NOMO-1 treated with dmso at 0.1 percent for 144 hours (cell line): ENCODE results near the gene BSN.

ENCODE experiments used
- DNase-seq: peaks from one replicate; lab custom pipeline; 2025; ENCODE audit not compliant: unreplicated experiment; lab: John Stamatoyannopoulos, UW

BSN gene

DNA sequence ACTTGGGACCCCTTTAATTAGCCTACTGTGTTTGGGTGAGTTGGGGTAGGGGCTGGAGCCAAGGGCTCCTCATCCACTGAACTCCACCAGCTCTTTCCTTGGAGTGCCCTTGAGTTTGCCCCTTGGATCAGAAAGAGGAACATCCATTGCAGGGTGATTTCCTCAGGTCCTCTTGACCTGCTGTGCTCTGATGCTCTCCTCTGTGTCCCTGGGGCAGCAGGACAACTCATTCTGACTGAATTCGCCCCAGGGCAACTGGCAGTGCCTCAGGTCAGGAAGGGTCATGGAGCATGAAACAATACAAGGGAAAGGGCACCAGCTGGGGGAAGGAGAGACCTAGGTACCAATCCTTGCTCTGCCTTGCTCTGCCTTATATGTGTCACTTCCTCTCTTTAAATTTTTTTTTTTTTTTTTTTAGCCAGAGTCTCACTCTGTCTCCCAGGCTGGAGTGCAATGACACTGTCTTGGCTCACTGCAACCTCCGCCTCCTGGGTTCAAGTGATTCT lies 47.8 kb downstream of the BSN start:
- DNase-seq: no peak

DNA sequence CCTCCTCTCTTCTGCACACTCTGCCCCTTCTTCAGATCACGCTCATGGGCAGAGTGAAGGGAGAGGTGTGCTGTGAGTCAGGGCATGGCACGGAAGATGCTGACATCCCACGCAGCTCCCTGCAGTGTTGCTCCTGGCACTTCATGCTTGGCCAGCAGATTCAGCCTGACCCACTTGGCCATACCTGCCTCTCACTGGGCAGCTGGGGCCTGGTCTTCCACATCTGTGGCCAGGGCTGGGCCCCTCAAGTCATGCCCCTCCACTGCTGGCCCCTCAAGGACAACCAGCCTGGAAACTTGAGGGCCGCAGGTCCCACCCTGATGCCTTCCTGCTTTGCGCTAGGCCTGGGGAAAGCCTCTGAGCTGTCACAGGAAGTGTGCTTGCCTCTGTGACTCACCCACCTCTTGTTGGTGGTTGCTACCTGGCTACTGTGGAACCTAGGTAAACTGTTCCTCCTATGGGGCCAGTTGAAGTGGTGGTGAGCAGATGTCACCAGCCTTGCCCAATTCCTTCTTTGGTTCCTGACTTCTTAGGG lies 48.7 kb downstream of the BSN start:
- DNase-seq: no peak

DNA sequence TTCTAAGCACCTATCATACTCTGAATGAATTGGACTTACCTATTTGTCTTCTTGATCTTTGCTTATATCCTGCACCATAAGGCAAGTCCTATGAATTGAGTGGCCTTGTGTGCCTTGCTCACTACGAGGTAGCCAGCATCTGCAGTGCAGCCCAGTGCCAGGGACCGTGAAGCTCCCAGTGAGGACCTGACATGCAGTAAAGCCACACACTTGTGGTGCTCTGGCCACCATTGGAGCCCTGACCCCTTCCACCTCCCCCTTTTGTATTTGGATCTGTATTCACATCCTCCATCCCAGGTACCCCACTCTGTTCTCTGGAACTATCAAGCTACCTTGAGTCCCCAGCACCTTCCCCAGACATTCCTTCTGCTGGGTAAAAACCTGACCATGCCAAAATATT lies 52.1 kb downstream of the BSN start:
- DNase-seq: no peak

DNA sequence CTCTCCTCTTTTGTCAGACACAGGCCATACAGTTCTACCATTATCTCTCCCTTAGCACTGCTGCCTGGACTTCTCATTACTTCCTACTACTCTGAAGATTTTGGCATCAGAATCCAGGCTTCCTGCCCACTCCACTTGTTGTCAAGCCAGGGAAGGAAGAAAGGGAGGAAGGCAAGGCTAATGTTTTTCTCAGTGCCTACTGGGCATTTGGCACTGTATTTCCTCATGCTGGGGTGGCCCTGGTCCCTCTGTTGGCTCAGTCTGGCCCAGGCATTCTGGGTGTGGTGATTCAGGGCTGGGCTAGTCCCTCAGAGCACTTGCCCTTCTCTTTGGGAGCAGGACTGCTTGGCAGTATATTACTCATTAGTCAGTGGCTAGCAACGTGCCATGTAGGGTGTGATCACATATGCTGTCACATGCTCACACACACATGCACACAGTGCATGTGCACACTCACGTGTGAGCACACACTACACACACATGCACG lies 52.9 kb downstream of the BSN start:
- DNase-seq: no peak

DNA sequence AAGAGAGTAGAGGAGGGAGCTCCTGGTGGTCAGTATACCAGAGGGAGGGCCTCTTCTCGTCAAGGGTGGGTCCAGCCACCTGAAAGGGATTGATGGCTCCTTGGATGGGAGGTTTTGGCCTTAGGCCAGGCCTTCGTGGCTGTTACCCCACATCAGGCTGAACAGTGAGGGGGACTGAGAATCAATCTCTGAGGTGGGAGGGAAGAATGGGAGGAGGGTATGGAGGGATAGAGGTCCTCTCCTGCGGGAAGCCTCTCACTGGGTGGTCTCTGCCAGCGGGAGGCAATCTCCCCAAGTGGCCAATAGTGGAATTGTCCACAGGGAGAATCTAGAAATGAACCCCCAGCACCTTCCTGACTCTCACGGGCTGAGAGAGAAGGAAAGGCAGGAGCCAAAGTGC lies 53.5 kb downstream of the BSN start:
- no peak for DNase-seq

DNA sequence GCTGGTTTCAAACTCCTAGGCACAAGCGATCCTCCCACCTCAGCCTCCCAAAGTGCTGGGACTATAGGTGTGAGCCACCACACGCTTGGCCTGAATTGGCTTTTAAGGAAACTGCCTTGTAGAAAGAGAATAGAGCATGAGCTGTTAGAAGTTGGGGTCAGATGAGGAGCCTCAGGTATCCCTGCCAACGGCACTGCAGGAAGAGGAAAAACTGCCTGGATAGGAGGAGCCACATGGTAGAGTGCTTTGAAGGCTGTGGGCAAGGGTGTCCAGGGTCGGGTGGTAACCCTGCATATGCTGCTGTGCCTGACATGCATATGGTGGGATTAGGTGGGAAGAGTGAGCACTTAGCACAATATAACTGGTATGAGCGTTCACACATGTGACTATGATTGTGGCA lies 55.0 kb downstream of the BSN start:
- no peak for DNase-seq

DNA sequence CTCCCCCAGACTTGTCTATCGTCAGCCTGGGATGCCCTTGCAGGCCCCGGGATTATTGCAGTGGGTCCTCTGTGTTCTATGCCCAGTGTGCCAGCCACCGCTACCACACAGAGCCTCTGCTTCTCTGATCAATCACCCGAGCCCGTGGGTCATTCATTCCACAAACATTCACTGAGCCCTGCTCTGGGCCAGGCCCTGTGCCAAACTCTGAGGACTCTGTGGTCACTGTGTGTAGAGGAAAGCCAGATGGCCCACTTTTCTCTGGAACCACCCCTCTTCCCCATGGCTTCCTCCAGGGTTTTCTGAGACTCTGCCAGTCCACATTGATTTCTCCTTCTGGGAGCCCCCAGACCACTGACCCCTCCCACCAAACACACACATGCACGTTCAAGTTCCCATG lies 55.5 kb downstream of the BSN start:
- DNase-seq: no peak

DNA sequence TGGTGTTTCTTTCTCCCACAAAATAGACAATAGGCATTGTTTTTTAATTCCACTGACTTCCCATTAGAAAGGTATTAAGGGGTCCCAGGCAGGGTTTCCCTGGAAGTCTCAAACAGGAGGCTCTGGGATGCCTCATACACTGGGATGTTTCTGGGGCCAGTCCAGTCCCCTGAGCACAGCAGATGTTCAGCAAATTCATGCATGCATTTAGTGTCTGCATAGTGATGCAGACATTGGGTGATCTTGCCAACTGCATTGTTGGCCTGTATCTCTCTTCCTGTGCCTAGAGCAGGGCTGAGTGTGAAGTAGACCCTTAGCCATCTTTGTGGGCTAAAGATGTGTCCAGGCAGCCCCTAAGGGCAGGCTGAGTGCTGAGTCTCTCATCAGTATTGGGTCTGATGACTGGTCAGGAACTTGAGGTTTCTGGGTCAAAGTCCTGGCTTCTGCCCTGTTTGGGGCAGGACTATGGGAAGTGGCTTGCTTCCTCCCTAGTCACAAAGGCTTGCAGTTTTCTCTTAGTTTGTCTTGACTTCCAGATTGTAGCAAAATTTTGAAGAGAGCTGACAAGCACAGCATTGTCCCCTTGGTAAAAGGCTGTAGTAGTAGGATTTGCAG lies 56.5 kb downstream of the BSN start:
- no peak for DNase-seq

DNA sequence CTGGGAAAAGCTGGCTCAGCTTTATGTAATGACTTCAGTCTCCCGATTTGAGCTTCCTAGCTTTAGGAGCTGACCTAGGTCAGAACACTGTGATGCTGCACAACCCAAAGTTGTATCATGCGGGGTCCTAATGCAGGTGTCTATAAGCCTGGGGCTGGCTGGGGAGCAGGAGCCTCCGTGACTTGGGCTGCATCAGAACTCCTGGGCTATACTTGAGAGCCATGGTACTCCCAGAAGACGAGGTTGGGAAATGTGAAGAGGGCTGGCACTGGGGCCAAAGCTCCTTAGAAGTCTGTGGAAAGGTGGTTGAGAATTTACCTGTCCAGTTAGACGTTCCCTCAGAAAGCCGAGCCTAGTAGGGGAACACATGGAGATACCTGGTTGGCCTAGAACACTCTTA lies 57.0 kb downstream of the BSN start:
- DNase-seq: no peak

DNA sequence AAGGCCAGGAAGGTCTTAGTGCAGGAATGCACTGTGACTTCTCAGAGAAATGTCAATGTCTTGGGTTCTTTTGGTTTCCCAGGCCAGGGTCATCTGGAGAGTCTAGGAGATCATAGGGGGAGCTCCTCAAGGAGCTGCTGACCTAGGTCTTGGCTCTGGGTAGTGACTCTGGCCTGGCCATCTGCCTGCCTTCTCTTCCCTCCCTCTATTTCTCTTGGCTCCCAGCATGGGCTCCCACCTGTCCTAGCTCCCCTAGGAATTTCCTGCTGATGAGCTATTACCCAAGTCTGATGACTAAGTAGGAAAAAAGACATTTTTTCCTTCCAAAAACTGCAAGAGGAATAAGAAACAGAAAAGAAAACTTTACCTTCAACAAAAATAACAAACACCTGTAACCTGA lies 57.4 kb downstream of the BSN start:
- DNase-seq: no peak

DNA sequence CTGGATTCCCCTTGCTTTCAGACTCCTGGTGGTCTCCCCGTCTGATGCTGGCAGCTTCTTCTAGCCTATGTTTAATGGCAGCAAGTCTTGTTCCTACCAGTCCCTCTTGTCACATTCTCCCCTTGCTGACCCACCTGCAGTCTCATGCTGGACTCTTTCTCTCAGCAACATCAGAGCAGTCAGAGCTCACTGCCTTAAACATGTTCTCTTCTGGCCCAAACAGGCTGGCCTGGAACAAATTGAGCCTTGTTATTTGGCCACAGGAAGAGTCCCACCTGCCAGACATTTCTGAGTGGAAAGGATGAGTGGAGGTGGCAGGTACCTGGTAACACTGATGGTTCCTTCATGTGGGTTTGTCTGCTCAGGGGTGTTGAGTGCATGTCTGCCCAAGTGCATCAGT lies 60.7 kb downstream of the BSN start:
- DNase-seq: no peak

DNA sequence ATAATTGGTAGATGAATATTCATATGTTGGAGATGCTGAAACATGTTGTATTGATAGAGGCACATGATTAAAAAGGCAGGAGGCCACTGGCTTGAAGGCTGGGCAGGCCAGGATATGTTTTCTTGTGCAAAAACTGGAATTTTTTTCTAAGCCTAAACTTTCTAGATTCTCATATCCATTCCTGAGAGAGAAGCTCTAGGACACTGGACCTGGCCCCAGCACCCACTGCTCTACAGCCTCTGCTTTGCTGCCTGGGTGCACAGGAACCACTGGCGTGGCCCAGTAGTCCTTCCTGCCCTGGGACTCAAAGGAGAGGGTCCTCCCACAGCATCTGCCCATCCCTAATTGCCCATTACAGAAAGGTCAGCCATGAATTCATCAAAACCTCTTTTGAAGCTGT lies 61.8 kb downstream of the BSN start:
- no peak for DNase-seq

DNA sequence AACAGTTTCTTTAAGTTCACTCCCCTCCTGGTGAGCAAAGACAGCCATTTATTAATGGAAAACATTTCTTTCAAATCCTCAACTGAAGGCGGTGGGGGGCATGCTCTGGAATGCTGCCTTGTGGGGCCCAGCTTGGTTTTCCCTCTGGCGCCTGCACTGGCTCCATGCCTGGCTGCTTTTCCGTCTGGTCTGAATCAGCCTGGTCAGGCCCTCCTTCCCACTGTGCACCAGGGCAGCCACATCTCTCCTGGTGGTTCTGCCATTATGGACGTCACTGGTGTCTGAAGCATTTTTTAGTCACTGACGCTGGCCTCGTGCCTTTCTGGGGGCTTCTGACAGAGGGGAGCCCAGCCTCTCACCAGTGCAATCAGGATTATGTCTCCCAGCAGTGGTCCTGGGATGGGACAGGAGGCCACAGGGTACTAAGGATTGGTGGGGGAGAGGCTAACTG lies 62.2 kb downstream of the BSN start:
- DNase-seq: no peak

DNA sequence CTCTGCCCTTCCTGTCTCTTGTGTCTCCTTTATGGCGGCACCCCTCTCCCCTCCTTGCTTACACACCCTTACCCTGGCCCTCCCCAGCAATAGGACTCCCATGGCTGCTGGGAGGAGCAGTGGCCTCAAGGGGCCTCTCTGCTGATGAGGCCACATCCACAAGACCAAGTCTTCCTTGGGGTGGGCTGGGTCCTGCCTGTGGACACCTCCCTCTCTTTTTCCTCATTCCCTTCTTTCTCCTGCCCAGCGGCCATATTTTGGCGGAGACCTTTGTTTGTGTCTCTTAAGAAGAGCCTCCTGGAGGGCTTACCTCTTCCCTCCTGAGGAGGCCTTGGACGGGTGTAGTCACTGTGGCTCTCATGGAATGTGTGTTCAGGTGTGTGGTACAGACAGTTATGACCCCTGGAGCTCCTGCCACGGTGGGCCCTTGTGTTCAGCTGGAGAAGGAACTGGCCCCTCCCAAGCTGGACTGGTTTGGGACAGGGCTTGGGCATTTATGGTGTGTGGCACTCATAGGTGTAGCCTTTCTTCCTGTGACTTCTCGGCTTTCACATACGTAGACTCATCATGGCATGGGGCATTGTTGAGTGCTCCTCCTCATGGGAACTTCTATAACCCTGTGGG lies 63.2 kb downstream of the BSN start:
- no peak for DNase-seq

DNA sequence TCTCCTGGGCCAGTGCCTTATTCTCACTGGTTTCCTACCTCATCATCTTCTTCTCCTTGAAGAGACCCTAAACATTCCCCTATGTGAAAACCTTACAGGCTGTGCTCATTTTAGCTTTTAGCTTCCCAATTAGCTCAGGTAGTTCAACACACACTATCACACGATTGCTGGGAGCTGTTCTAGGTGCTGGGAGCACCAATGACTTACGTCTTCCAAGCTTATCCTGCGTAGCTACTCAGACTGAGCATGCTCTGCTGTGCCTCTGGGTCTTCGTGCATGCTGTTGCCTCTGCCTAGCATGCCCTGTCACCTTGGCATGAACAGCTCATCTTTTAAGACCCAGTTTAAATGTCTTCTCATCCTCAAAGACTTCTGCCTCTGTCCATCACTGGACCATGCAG lies 64.1 kb downstream of the BSN start:
- no peak for DNase-seq

DNA sequence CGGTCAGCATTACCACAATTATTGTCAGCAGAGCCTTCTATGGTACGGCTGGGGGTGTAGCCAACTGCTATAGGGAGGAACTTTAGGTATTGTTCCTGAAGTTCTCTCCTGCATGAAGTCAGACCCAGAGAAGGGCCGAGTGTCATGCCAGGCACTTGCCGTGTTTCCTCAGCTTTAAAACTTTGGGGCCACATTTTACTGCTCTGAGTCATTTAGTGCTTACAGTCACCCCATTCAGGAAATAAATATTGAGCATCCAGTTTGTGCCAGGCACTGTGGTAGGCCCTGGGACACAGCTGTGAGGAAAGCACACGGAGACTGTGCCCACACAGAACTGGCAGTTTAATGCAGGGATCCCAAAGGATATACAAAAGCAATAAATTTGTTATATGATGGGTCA lies 65.4 kb downstream of the BSN start:
- no peak for DNase-seq

DNA sequence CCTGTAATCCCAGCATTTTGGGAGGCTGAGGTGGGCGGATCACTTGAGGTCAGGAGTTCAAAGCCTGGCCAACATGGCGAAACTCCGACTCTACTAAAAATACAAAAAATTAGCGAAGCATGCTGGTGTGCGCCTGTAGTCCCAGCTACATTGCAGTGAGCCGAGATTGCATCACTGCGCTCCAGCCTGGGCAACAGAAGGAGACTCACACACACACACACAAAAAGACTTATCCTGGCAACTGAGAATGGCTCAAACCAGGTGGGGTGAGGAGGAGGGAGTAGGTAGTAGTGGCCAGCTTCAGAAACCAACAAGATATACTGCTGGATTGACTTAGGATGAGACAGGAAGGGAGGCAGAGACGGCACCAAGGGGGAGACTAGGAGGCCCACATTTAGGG lies 66.5 kb downstream of the BSN start:
- no peak for DNase-seq

DNA sequence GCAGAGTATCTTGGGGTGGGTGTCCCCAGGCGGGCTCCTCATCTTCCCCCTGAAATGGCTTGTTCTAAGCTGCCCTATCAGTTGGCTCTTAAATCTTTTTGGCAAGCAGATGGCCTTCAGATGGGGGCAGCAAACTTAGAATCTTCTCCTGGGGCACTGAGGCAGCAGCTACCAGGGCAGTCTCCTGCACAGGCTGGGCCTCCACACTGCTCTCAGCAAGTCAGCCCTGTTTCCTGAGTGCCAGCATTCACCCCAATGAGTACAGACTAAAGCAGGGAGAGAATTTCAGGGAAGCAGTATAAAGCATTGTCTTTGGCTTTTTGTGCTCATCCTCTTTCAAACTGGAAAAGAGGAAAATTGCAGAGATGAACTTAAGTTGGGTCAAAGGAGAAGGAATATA lies 68.8 kb downstream of the BSN start:
- DNase-seq: no peak

DNA sequence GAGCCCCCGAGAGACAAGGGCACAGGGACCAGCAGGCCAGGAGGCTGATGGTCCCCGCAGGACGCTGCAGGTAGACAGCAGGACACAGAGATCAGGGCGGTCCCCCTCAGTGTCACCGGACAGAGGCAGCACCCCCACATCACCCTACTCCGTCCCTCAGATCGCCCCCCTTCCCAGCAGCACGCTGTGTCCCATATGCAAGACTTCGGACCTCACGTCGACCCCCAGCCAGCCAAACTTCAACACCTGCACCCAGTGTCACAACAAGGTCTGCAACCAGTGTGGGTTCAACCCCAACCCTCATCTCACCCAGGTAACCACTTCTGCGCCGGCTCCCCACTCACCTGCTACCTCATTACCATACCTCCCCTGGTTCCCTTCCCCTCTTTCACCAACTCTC lies 70.8 kb downstream of the BSN start:
- no peak for DNase-seq

DNA sequence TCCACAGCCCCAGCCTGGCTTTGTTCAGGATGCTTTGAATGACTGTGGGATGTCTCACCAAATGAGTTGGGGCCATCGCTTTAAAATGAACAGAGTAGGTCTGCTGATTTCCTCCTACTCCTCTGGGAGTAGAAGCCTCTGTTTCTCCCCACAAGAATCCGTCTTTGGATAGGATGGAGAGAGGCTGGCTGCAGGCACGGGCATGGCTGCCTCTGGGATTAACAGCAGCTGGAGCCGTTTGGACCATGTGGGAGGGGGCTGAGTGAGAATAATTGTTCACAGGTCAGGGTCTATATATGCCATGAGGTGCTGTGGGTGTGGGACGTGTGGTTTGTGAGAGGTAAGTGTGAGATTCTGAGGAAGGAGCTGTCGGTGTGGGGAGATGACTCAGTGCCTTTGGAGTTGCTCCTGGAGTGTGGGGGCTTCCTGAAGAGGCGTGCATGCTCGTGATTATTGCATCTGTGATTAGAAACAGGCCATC lies 71.9 kb downstream of the BSN start:
- no peak for DNase-seq

DNA sequence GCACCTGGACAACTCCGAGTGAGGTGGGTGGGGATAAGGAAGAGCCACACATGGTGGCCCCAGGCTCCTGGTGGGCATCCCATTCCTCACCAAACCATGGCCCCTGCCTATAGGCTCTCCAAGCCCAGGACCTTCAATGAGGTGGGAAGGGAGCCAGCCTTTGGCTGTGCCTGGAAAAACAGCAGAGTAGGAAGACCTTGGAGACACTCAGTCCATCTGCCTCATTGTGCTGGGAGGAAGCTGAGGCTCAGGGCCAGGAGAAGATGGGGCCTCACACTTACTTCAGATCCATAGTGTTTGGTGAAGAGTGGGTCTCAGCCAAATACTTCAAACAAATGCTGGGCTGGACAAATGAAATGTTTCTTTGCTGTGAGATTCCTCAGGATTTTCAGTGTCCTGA lies 72.5 kb downstream of the BSN start:
- DNase-seq: no peak

DNA sequence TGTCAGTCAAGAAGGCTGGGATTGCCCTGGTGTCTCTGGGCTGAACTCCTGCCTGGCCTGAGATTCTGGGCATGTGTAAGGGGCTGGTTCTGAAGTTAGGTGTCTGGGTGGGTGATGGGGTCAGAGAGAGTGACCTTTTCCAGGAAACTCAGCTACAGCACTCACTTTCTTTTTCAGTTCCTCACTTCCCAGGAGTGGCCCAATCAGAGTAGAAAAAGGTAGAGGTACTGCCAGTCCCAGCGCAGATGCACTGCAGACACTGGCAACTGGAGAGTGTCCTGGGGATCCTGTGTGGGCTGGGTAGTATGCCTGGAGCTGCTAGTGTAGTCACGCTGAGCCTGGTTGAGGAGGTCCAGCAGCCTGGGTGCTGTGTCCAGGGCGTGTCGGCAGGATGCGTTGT lies 73.4 kb downstream of the BSN start:
- DNase-seq: no peak

DNA sequence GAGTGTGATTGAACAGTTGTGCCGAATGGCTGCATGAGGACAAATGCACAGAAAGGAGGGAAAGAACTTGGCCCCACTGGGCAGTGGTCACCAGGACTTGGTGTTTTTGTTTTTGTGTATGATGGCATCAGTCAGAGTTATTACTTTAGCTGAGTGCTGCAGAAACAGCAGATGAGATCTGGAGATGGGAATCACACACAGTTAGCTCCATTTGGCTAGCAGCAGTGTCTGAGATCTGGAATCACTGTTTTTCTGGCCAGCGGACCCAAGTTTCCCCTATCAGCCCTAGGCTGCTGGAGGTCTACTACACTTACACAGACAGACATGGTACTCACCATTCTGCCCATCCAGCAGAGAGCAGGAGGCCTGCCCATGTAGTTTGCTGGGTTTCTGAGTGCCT lies 74.0 kb downstream of the BSN start:
- no peak for DNase-seq
